SW480 (cell line): ENCODE results near the gene RNF17.

Source experiments
- DNase-seq: peaks from one replicate; pipeline ENCODE4 v3.0.0-alpha.2; 2016; ENCODE audit warnings: low spot score

Gene RNF17

DNA sequence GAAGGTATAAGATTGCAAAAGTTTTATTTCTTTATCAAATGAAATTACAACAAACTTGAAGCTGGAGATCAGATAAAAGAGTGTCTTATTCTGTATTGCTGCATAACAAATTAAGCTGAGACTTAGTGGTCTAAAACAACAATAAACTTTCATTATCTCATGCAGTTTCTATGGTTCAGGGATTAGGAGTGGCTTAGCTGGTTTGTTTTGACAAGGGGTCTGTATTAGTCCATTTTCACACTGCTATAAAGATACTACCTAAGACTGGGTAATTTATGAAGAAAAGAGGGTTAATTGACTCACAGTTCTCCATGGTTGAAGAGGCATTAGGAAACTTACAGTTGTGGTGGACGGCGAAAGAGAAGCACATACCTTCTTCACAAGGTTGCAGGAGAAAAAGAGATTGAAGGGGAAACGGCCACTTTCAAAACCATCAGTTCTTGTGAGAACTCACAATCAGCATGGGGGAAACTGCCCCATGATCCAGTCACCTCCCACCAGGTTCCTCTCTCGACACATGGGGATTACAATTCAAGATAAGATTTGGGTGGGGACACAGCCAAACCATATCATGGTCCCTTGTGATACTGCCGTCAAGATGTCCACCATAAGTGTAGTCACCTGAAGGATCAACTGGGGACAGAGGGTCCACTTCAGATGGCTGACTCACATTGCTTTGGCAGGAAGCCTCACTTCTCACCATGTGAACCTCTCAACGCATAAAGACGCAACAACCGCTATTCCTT lies 97.8 kb downstream of the RNF17 start:
- DNase-seq: no peak

DNA sequence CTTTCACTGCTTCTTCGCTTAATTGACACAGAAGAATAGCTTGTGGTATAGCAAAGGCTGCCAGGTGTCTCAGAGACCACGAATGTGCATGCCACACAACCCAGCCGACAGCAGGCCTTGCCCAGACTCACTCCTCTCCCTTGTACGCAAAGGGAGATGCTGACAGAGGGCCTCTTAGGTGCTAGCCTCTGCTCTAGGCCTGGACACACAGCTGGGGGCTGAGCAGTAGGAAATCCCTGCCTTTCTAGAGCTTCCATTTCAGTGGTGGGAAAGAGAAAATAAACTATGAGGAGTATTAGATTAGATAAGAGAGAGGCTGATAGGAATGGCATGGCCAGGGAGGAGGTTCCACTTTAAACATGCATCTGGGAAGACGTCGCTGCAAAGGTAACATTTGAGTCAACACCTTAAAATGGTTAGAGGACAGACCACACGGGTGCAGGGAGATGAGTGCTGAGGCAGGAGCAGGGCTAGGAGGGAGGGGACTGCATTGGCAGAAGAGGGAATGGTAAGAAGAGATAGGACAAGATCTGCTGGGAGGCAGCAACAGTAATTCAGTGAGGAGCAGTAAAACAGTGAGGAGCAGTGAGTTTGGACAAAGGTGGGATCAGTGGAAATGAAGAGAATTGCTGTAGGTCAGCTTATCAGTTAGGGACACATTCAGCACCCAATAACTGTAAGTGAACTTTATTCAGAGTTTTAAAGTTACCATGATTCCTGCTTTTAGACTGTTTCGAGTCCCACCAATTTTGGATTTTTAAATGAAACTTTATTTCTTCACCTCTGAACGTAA lies 100.0 kb downstream of the RNF17 start:
- no peak for DNase-seq

DNA sequence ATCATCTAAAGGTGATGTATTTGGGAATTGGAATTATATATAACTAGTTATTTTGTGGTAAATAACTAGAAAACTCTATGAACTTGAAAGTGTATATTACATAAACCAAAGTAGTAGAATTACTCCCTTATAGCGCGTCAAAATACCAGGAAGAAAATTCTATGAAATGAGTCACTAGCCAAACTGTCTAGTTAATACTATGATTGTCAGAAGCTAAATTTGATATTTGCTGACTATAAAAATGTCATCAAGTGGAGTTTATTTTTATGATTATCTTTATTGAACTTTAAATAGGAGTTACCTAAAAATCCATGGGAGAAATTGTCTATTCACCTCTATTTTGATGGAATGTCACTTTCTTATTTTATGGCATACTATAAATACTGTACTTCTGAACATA lies 100.6 kb downstream of the RNF17 start:
- no peak for DNase-seq

DNA sequence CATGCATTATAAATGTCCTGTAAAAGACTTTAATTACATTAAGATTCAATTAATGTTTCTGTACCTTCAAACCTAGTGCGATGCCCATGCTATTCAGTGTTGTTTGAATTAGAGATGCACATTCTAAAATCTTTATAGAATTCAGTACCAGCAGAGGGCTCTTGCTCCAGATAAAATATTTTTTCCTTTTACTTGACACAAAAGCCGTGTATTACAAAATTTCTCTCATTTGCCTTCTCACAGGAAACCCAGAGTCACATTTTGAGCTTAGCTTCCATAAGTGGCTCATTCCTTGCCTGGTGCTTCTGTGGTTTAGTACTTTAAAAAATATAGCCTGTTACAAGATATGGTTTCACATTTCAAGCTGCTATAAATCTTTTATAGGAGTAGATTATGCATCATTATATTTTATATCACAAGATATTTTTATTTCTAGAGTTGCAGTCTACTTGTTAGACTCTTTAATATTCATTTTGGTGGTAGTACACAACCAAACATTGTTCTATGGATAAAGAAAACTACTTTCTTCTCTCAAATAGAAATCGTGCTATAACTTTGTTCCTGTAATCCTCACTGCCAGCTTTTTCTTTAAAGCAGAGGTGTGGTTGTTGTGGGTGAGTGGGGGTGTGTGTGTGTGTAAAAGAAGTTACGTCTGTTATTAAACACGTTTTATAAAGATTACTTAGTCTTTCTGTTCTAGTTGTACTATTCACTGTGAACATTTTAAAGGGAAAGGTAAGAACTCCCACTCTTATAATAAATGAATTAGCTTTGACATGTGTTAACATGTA lies 101.4 kb downstream of the RNF17 start:
- no peak for DNase-seq

DNA sequence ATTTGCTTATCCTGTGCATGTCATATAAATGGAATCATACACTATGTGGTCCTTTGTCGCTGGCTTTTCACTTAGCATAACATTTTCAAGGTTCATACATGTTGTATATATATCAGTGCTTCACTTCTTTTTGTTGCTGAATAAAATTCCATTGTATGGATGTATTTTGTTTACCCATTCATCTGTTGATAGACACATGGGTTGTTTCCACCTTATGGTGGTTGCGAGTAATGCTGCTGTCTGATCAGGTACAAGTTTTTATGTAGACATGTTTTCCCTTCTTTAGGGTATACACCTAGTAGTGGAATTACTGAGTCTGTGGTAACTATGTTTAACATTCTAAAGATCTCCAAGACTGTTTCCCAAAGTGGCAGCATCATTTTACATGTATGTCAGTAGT lies 102.5 kb downstream of the RNF17 start:
- DNase-seq: no peak

DNA sequence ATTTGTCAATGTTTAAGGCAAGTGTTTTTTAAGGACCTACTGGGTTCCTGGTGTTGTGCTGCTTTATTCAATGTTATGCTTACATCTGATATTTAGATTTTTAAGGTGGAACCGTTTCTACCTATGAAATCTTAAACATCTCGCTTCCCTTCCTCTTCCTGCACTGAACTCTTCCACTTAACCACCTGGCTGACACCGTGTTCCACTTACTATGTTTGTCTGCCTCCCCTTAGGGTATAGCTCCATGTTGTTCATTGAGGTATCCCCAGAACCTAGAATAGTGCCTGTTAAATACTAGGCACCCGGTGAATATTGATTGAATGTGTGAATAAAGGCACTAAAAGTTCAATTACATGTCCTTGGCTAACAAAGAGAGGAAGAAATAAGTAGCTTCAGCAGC lies 104.9 kb downstream of the RNF17 start:
- DNase-seq: no peak

DNA sequence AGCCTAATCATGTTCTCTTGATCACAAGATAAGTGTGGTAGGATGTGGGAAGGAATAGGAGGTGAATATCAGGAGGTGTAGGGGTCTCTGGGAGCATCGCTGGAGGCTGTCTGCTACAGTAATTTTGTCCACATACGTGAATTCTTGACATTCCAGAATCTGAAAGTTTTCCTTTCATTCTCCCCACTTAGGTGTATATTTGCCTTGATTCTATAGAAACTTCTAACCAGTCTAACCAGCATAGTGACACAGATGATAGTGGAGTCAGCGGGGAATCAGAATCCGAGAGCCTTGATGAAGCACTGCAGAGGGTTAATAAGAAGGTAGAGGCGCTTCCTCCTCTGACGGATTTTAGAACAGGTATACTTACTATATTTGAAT lies 106.4 kb downstream of the RNF17 start:
- no peak for DNase-seq

DNA sequence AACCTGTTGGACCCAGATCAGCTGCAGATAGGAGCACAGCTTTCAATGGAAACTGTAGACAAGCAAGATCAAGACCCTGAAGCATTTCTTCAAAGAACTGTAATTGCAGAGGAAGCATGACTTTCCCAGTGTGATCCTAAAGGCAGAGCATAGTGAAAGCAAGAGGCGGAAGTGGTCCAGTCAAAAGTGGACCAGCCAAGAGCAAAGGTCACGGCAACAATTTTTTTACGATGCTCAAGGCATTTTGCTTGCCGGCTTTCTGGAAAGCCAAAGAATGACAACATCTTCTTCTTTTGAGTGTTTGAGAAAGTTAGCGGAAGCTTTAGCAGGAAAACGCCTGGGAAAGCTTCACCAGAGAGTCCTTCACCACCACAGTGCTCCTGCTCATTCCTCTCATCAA lies 111.6 kb downstream of the RNF17 start:
- no peak for DNase-seq

DNA sequence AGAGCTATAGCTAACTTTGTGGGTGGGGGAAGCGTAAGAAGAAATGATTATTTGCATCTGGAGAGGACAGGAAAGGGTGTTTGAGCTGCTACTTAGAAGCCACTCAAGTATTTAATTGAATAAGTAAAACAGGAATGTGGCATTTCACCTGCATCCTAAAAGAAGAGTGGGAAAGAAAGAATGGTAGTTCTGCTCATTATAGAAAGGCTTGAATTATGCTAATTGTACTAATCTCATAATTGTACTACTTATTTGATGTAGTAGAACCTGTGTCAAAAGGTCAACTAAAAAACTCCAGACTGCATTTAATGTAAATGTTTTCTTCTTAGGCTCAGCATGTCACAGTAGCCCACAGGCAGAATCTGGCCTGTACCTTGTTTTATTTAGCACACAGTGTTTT lies 113.6 kb downstream of the RNF17 start:
- DNase-seq: no peak

DNA sequence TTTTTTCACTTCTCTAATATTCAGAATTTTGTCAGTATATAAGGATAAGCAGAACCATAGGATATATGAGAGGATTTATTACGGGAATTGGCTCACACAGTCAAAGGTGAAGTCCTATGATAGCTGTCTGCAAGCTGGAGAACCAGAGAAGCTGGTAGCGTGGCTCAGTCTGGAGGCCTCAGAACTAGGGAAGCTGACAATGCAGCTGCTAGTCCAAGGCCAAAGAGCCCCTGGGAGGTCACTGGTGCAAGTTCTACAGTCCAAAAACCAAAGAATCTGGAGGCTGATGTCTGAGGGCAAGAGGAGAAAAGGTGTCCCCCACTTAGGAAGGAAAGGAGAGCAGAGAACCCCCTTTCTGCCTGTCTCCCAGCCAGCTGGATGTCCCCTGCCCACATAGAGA lies 114.4 kb downstream of the RNF17 start:
- DNase-seq: no peak

DNA sequence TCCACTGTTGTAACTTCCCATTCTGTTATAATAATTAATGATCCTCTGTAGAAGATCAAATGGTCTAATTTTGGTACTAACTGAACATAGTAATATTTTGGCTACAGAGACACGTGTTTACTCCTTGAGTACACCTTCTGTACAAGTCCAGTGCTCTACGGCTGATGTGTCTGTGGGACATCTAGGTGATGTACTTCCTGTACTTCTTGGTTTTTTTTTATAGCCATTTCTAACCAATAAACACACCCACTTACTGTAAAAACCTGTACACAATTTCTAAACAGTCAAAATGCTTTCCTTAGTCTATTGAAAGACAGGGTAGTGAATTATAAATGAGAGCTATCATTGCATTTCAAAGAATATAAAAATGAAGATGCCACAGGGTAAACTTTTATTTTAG lies 118.7 kb downstream of the RNF17 start:
- DNase-seq: no peak

DNA sequence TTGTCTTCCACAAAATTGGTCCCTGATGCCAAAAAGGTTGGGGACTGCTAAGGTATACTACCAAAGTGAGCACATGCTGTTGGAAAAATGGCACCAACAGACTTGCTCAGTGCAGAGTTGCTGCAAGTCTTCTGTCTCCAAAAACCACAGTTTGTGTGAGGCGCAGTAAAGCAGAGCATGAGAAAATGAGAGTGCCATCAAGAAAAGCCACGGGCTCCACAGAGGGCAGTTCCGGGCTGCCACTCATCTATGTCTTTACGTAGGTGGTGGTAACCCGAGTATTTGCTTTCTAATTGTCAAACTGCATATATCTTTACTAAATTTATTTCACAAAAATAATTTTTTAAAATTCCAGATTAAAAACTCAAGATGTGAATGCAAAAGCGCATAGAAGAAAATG lies 123.8 kb downstream of the RNF17 start:
- DNase-seq: no peak

DNA sequence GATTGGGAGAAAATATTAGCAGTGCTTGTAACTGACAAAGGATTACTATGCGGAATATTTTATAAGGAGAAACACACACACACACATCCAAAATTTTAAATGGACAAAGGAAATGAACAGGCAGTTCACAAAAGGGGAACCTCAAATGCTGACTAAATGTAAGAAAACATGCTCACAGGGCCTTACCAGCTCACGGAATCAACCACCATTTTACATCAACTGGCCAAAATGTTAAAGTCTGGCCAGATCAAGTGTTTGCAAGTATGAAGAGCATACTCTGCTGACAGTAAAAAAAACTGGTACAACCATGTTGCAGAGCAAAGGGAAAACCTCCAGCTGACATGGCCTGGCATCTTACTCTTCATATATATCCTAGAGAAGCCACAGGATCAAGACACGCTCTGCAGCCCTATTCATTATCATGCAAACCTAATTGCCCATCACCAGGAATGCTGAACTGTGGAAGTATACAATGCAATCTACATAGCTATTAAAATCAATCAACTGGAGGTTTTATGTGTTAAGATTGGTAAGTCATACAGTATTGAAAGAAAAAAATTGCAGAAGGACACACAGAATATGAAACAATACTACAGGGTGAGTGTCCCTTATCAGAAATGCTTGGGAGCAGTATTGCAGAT lies 124.4 kb downstream of the RNF17 start:
- DNase-seq: no peak

DNA sequence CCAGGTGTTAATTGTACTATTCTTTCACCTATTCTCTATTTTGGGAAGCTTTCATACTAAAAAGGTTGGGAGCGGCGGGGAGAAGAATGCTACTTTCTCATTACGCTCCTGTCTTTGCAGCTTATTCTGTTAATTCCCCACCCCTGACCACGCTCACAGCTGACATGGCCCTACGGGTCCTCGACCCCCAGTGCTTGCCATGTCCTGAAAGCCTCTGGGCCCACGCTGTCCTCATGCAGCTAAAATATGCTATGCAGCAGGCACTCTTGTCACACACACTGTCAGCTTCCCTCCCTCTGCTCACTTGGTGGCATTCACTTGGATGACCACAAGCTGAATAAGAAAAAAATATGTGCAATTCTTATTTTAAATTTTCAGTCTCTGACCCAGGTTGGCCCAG lies 126.3 kb downstream of the RNF17 start:
- DNase-seq: no peak

DNA sequence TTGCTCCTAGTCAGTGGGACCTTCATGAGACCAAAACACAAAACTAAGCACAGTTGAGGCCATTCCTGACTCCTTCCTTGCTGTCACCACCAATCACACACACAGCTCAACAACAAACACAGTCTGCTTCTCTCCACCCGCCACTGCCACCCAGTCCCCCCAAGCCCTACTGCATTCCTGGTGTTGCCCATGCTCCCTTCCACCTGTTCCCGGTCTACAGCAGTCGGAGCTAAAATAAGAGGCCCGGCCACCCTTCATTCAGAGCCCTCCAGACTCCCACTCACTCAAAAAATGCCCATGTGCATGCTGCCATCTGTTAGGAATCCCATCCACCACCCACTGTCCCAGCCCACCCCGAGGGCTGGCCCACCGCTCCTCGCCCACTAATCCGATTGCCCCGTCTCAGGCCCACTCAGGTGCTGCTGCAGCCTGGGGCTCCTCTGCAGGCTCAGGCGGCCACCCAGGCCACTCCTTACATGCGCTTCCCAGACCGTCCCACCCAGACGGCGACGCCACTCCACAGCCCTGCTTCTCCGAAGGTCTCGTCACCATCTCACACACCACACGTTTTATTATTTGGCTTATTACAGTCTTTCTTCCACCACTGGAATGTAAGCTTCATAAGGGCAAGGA lies 127.6 kb downstream of the RNF17 start:
- DNase-seq: no peak

DNA sequence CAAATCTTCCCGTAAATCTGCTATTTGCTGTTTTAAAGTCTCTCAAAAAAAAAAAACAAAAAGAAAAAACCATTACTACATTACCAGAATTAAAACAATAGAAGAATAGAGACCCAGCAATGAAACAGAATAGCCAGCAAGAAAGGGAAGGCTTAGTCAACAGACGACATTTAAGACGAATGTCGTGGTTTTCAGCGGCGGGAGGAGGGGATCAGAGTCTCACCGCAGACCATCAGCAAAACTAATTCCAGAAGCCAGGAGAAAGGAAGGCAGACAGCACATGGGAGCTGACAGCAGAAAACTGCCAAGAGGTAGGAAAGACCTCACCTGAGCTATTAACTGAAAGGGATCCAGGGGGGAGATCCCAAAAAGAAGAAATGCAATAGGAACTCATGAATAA lies 128.9 kb downstream of the RNF17 start:
- DNase-seq: no peak

DNA sequence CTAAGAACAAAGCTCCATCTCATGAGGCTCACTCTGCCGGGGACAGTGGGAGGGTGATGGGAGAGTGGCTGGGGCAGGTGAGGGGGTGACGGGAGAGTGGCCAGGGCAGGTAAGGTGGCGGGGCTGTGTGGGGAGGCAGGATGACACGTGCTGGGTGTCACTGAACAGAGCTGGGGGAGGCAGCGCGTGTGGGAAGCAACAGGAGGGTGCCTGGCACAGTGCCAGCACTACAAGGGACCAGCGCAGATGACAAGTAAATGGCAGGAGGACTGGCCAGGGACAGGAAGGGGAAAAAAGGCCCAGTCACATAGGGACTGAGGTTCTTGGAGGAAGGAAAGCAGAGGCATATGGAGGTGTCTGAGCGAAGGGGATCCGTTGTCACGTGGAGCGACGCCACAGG lies 129.9 kb downstream of the RNF17 start:
- DNase-seq: no peak

DNA sequence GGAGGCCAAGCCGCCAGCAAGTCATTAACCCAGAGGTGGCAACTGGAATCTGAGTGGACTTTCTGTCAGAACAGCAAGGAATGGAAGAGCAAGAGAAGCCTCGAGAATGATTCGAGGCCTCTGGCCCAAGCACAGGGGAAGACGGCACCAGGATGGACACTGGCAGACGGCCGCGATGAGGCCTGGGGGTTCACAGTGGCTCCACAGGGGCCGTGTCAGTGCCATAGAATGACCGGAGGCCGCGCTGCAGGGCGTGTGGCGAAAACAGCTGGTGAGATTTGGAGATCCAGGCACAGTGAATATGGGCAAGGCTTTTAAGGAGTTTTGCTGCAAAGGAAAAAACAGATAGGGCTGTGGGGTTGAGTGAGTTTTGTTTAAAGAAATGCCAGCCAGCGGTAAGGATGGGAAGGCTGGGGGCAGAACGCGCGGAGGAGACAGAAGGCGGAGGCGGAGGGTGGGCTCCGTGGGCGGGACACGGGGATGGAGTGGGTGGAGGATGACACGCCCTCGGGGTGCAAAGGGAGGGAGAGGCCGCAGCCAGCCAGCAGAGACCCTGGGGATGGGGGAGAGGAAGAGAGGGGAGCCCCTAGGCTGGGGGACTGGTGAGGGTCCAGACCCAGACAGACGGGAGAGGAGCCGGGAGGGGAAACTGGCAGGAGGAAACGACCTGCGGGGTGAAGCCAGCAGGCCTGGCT lies 130.5 kb downstream of the RNF17 start:
- no peak for DNase-seq

DNA sequence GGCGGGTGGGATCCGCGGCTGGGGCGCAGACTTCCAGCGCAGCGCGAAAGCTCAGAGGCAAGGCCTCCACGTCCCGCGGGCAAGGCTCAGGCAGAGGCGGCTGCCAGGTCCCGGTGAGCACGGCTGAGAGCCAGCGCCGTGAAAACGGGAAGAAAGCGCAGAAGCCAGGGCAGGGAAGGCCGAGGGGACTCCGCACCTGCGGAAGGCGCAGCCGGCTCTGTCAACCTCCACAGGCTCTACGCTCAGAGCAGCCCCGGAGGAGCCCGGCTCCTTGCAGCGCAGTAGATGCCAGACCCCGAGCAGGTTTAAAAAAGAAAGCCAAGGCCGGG lies 131.0 kb downstream of the RNF17 start:
- no peak for DNase-seq

DNA sequence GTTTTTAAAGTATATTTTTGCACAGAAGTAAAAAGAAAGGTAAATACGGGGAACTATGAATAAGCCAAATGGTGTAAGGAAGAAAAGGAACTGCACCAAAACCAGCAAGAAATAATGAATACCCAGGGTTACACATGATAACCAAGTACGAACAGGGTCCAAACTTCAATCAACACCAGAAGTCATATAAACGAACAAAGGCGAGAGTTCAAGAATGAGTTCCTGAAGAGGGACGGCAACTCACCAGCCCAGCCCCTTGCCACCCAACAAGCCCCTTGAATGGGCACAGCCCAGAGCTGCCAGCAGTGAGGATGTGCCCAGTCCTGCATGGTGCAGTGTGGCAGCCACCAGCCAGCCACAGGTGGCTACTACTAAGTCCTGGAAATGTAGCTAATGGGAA lies 132.1 kb downstream of the RNF17 start:
- DNase-seq: no peak

DNA sequence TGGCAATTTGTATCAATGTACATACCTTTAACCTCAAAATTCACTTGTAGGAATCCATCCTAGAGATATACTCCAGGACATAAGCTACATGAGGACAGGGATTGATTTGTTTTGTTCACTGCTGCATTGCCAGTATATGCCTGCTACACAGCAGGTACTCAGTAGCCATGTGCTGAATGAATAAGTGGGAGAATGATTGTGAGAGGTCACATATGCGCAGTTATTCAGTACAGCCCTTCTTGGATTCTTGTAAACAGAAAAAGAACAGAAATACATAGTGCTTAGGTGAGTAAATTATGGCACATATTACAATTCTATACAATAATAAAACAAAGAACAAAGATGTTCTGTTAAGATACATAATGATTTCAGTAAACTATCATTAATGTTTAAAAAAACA lies 133.3 kb downstream of the RNF17 start:
- no peak for DNase-seq

DNA sequence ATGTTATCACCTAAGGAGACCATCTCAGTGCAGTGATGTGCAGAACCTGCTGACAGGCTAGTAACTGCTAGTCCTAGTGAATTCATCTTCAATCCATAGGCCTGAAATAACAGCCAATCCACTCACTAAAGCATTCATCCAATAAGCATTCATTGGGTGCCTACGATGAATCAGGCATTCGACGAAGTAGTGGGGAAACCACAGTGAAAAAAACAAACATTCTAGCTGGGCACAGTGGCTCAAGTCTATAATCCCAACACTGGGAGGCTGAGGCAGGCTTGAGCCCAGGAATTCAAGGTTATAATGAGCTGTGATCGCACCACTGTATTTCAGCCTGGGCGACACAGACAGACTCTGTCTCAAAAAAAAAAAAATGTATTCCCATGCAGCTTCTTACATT lies 135.6 kb downstream of the RNF17 start:
- DNase-seq: no peak
